ENCODE results near the gene IL10.
"Not testable (repeated sequence)": the region's sequence is repeated elsewhere in the genome, so short reads cannot be mapped to it uniquely, and the experiment has no call there.

IL10 gene

DNA sequence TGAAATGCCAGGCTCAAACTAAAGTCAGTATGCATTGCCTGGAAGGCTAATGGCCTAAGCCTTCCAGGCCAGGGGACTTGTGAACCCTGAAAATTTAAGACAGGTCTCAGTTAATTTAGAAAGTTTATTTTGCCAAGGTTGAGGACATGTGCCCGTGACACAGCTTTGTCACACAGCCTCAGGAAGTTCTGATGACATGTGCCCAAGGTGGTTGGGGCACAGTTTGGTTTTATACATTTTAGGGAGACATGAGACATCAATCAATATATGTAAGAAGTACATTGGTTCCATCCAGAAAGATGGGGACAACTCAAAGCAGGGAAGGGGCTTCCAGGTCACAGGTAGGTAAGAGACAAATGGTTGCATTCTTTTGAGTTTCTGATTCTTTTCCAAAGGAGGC, 6.5 kb downstream of the IL10 start:
- DNase-seq (ENCODE audit: low spot score) = not testable (repeated sequence)

DNA sequence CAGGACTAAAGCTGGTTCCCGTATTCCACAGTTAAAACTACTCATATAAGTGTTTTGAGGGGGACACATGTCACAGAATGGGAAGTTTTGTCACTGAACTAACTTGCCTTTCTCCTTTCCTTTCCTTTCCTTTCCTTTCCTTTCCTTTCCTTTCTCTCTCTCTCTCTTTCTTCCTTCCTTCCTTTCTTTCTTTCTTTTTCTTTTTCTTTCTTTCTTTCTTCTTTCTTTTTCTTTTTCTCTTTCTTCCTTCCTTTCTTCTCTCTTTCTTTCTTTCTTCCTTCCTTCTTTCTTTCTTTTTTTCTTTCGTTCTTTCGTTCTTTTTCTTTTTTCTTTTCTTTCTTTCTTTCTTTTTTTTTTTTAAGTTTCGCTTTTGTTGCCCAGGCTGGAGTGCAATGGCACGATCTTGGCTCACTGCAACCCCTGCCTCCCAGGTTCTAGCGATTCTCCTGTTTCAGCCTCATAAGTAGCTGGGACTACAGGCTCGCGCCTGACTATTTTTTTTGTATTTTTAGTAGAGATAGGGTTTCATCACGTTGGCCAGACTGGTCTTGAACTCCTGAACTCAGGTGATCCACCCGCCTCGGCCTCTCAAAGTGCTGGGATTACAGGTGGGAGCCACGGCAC, 9.4 kb downstream of the IL10 start:
- DNase-seq (ENCODE audit: low spot score) = not testable (repeated sequence)

DNA sequence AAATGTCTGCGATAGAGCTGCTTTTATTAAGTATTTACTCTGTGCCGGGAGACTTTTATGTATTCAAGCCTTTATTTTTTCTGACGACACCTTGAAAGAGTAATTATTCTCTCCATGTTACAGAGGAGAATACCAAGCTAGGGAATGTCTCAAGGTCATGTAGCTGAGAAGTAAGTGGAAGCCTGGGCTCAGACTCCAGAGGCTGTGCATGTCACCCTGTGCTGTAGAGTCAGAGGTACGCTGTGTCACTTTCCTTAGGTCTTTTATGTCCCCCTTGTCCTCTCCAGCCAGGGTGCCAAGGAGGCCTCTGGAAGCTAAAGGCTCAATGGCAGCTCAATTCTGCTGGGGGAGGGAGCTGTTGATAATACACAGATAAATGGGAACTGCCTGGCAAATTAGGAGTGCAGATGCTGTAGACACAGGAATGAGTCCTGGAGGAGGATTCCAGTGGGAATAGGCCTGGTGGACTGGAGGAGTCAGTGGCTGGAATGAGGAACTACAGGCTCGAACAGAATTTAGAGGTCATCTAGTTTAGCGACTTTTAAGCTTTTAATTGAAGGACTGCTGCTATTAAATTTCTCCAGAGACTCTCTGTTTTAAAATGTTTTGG, 11.0 kb downstream of the IL10 start:
- DNase-seq (ENCODE audit: low spot score) = no peak

GRCh38 chr1:206760590-206760989, 11.7 kb downstream of the IL10 start:
- no peak for DNase-seq (ENCODE audit: low spot score)

- no peak for DNase-seq (ENCODE audit: low spot score)
These were observed 14.6 kb downstream of the IL10 start for GRCh38 chr1:206757524-206758266.

DNA sequence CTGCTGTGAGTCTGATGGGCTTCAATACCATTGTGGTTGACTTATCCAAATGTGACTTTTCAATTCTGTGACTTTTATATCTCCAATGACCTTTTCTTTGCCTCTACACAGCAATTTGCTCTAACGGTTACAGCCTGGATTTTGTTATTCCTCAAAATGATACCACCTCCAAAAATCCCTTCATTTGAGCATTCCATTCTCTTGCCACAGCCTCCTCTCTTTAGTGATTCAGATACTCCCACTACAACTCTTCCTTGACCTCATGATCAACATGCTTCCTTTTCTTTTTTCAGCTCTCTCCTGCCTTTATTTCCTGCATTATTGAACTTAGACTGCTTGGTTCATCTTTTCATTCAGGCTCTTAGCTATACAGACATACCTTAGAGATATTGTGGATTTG, 18.3 kb downstream of the IL10 start:
- no peak for DNase-seq (ENCODE audit: low spot score)

DNA sequence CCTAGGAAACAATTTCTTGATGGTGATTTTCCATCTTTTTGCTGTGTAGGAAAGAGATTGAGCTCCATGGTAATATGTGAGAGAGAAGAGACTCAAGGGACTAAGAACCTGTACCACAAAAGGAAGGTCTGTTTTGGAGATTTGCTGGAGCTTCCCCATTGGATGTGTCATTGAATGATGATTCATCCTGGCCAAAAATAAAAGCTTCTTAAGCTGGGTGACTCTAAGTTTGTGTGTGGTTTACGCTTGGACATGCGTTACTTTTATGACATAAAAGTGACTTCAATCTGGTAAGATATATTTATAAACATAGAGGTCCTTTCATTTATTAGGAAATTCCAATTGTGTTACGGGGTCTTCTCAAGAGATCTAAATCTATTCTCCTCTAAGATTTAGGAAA, 19.2 kb downstream of the IL10 start:
- no peak for DNase-seq (ENCODE audit: low spot score)

- DNase-seq (ENCODE audit: low spot score) = no peak
These were observed 19.8 kb downstream of the IL10 start for GRCh38 chr1:206752481-206752880.

DNA sequence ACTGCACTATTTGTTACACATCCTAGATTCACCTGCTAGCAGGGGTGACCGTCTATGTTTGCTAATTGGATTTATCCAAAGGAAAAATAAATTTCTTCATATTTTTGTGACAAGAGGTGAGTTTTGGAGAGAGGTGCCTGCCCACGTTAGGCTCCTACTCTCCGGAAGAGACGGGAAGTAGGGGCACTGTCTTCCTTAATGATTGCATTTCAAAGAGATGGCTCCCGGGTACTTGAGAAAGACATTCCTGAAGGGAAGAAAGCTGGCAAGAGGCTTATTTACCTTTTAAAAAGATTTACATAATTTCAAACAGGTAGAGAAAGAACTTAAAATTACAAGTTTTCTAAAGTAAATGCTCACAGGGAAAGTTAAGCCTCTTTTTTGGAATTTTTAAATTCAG, 20.4 kb downstream of the IL10 start:
- DNase-seq (ENCODE audit: low spot score) = no peak

- DNase-seq (ENCODE audit: low spot score) = no peak
These were observed 23.8 kb downstream of the IL10 start for GRCh38 chr1:206748348-206749030.

DNA sequence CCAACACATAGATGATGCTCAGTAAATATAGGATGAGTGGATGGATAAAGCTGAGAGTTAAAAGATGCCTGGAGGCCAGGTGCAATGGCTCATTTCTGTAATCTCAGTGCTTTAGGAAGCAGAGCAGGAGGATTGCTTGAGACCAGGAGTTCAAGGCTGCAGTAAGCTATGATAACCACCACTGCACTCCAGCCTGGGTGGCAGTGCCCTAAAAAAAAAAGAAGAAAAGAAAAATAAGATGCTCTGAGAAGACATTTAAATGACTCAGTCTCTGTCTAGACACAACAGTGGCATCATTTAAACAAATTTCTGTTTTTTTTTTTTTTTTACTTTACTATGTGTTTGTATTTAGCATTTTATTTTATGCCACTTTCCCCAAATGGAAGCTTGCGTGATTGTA, 27.0 kb downstream of the IL10 start:
- no peak for DNase-seq (ENCODE audit: low spot score)

GRCh38 chr1:206744683-206745082, 27.6 kb downstream of the IL10 start:
- DNase-seq (ENCODE audit: low spot score) = no peak

- no peak for DNase-seq (ENCODE audit: low spot score)
These were observed 29.4 kb downstream of the IL10 start for GRCh38 chr1:206742719-206743383.

DNA sequence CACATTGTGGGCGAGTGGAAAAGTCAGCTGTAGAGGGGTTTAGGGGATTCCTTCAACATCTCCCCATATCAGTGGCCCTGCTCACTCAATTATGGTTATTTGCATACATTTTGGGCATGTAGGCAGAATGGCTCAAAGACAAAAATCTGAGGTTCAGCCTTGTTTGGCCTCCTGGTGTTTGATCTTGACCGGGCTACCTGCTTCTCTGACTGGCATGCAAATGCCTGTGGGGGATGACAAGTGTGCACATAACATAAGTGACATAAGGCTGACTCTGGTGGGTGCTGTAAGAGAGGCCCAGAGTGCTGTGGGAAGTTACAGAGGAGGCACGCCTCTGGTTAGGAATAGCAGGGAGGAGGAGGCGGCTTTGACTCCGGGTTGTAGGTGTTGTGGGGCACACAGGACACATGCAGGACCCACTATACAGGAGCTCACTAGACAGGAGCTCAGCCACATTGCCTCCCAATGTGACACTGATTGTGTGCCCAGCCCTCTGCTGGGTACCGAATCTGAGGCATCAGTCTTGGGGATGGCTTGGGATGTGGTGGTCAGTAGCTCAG, 31.1 kb downstream of the IL10 start:
- DNase-seq (ENCODE audit: low spot score) = no peak

DNA sequence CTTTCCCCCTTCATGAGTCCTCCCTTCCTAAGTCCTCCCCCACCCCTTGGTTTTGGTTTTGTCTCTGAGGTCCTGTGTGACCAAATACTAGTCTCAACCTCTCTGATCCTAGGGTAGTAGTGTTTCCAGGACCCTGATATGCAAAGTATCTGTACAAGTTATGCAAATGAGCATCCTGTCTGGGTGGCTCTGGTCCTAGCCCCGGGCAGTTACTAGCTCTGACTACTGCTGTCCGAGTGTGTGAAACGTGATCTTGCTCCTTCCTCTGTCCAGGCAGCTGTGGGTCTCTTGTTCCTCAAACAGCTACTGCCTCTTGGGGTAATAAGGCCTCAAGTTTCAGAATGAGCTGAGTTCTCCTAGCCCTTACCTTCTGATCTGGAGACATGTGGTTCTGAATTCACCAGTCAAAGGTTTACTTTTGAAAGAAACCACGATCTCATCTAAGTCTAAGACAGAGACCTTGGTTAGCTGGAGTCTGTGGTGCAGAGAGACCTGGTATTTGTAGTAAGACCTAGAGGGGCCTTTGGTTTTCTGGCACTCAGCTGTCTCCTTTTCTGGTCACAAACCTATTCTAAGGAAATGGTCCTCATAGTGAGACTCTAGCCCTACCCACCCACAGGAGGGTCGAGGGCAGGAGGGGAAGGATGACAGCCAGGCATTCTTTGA, 32.8 kb downstream of the IL10 start:
- no peak for DNase-seq (ENCODE audit: low spot score)

DNA sequence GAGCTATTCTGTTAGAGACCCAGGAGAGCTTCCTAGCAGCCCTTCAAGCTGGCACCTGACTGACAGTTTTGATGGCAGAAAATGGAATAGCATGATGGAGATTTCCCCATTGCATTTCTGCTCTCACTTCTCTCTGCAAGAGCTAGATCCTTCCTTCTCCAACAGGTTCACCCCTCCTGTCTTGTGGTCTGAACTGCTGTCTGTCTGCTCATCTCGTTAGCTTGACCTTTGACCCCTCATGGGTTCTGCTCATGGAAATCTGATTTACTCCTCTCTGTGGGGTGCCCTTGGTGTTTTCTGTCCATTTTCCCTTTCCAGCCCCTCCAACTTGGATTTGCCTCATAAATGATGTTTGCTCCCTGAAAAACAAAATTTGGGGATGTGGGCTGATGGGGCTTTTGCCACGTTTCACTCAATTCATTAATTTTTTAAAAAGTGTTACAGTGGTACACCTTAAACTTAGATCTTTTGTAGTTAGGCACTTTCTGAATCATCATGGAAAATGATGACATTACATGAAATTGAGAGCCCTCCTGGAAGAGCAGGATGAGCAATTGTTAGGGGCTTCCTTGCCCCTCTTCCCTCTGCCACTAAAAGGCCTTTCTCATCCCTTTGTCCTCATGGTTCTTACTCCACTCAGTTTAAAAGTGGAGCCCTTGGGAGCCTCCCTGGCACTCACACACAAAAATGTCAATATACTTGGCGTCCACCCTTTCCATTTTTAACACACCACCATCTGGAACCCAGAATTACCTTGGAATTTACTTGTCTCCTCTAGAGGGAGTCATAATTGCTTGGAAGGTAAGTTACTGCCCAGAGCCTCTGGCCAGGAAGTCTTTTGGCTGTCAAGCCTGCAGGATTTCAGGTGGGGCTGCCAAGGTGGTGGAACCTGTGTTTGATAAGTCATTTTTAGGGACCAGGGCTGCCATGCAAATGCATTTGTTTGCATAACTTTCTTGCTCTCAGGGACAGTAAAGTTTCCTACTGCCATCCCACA, 33.6 kb downstream of the IL10 start:
- no peak for DNase-seq (ENCODE audit: low spot score)

DNA sequence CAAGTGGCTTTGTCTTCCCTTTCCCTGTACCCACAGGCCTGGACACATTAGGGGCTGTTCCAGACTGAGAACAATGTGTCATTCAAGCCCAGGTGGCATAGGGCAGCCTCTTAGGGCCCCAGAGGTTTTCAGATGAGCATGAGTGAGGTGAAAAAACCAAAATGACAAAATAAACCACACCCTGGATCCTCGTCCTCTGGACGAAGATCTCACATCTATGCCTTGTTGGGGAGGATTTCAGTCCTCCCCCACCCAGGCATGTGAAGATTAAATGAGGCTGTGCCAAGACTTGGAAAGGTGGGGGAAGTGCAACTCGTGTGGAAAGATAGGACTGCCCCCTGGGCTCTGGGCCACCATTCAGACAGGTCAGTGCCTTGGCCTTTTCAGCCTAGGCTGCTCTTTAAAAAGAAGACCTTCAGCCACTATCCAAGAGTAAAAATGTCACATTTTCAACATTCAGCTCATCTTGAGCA, 34.5 kb downstream of the IL10 start:
- no peak for DNase-seq (ENCODE audit: low spot score)

DNA sequence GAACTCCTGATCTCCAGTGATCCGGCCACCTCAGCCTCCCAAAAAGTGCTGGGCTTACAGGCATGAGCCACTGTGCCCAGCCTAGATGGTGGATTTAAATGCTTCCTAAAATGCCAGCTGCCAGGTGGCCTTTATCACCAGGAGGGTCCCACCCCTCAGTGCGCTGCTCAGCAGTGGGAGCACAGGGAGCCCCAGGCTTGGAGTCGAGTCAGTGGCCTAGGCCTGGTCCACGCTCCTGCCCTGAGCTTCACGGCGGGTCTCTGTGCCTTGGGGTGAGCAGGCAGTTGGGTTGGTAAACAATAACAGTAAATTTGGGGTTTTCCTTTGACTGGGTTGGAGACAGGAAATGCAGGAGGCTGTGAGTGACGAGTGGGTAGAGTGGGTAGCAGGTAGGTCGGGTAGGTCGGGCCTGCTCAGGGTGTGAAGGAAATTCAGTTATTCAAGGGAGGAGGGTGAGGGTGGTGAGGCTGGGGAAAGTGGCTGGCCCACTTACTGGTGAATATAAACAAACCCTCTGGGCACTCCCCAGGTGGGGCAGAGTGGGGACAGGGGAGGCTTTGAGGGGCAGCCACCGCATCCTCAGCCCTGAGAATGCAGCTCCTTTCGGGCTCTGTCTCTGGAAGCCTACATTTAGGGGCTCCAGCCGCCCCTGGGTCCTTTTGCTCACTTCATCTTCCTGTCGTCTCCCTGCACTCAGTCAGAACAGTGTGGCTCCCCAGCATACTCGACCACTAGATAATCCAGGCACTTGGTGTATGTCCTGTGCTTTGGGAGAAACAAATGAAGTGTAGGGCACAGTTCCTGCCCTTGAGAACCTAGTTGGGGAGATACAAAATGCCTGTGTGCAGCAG, 35.2 kb downstream of the IL10 start:
- DNase-seq (ENCODE audit: low spot score) = no peak

GRCh38 chr1:206735553-206736031, 36.7 kb downstream of the IL10 start:
- no peak for DNase-seq (ENCODE audit: low spot score)

All from HuH-7 (cell line).